K562 (cell line): Measurements from ENCODE around the gene TAF1D. TPM values are rescaled to one million over a fixed set of nuclear protein-coding genes. Genes with fewer than 3 reads are reported as not detected.
A peak's percentile ranks its signal among the peaks of the same experiment; 100 is the strongest.

Source experiments
- ATAC-seq: fragments of 200-7000 bp; cut with Tn5 transposase; 3 replicates; pipeline ENCODE4 v1.9.1; 2020; ENCODE audit warnings: moderate library complexity
- BruUV-seq: library from RNA; stranded (reverse); fragments of 400-500 nt; replicated peaks from 2 replicates; lab custom pipeline; 2021; lab: Mats Ljungman, UMichigan
- CTCF ChIA-PET: fragments of 300-600 bp; formaldehyde crosslinking; extraction: SDS; loops from one replicate; lab custom pipeline; 2021; ENCODE audit warnings: low intra/inter-chr PET ratio; lab: Yijun Ruan, JAX
- POLR2A ChIA-PET: fragments of 300-600, 350-650 bp; sonication (Branson Sonifier 250); formaldehyde crosslinking; extraction: SDS; loops from one replicate; lab custom pipeline; 2021; ENCODE audit warnings: antibody characterized with exemption, inconsistent platforms; lab: Yijun Ruan, JAX
- DNase-seq, 4 experiments: peaks; one replicate each; pipeline versions ENCODE4 v3.0.0 to v3.0.0-alpha.2; 2011 to 2018; ENCODE audit warnings: low spot score in 3 of 4, mixed read lengths in 3 of 4; ENCODE audit errors: extremely low read depth in 1 of 4
- FAIRE-seq: peaks from 2 replicates; lab custom pipeline; 2011; peaks lifted over from hg19 to GRCh38; lab: Jason Lieb, UNC
- H2AFZ ChIP-seq: 2 replicates; pipeline ENCODE4 v1.6.0; 2011; ENCODE audit warnings: low read depth, low read length, control low read depth, inconsistent platforms
- H3K27ac ChIP-seq: fragments of 200-600 bp; 3 replicates; pipeline ENCODE4 v1.8.0; 2011; ENCODE audit warnings: low read depth, mild to moderate bottlenecking, control low read depth, inconsistent platforms, low read length, moderate library complexity, mixed read lengths; ENCODE audit errors: extremely low read depth
- H3K27me3 ChIP-seq, 2 experiments: fragments of 300-600 bp in 1 of 2; 2 replicates in 1 of 2; 3 replicates in 1 of 2; pipeline versions ENCODE4 v1.6.0 to v1.8.0; 2011; ENCODE audit warnings: inconsistent platforms in 2 of 2, low read length in 2 of 2, mild to moderate bottlenecking in 1 of 2, mixed read lengths in 1 of 2, moderate library complexity in 1 of 2; ENCODE audit not compliant: control insufficient read depth in 2 of 2, insufficient read depth in 2 of 2
- H3K36me3 ChIP-seq: fragments of 300-600 bp; 3 replicates; pipeline ENCODE4 v1.8.0; 2011; ENCODE audit warnings: mild to moderate bottlenecking, low read length, inconsistent platforms; ENCODE audit not compliant: control insufficient read depth, insufficient read depth
- H3K4me1 ChIP-seq, 2 experiments: fragments of 200-600 bp in 1 of 2; replicated peaks in 1 of 2; 2 replicates in 1 of 2; 3 replicates in 1 of 2; pipeline versions ENCODE4 v1.5.1 to v1.8.0; 2011; ENCODE audit warnings: inconsistent platforms in 2 of 2, low read length in 2 of 2, mild to moderate bottlenecking in 1 of 2, mixed read lengths in 1 of 2, moderate library complexity in 1 of 2; ENCODE audit not compliant: control insufficient read depth in 2 of 2, insufficient read depth in 2 of 2
- H3K4me2 ChIP-seq: 2 replicates; pipeline ENCODE4 v1.6.1; 2011; ENCODE audit warnings: low read length, control low read depth, inconsistent platforms, mixed read lengths; ENCODE audit not compliant: insufficient read depth
- H3K4me3 ChIP-seq: fragments of 200-600 bp; sonication (generic), shearing (Covaris generic); 2 replicates; pipeline ENCODE4 v1.5.1; 2016; ENCODE audit warnings: control low read depth, inconsistent platforms
- H3K79me2 ChIP-seq: fragments of 200-600 bp; 3 replicates; pipeline ENCODE4 v1.8.0; 2011; ENCODE audit warnings: low read length, inconsistent platforms; ENCODE audit not compliant: control insufficient read depth, insufficient read depth
- H3K9ac ChIP-seq, 2 experiments: 2 replicates each; pipeline versions ENCODE4 v1.6.0 to v1.6.1; 2011; ENCODE audit warnings: low read depth in 2 of 2, low read length in 2 of 2, control low read depth in 1 of 2, inconsistent platforms in 1 of 2, mild to moderate bottlenecking in 1 of 2, mixed read lengths in 1 of 2; ENCODE audit not compliant: insufficient read depth in 1 of 2
- H3K9me1 ChIP-seq: one replicate; pipeline ENCODE4 v1.6.0; 2011; ENCODE audit warnings: inconsistent platforms, mild to moderate bottlenecking, low read length, moderate library complexity; ENCODE audit not compliant: control insufficient read depth, insufficient read depth
- H3K9me3 ChIP-seq: replicated peaks from 2 replicates; pipeline ENCODE4 v1.5.1; 2011; ENCODE audit warnings: low read depth, low read length, inconsistent platforms; ENCODE audit not compliant: control insufficient read depth, insufficient read depth
- H4K20me1 ChIP-seq: replicated peaks from 2 replicates; pipeline ENCODE4 v1.6.1; 2011; ENCODE audit warnings: low read length, inconsistent platforms, mixed read lengths; ENCODE audit not compliant: control insufficient read depth, insufficient read depth
- PYGO2 ChIP-seq: fragments of 450-650 bp; IDR thresholded peaks from 2 replicates; pipeline ENCODE4 v1.6.1; 2016; ENCODE audit warnings: mild to moderate bottlenecking, missing genetic modification characterization, moderate library complexity, missing compliant biosample characterization
- RBM25 ChIP-seq: fragments of 200-400 bp; formaldehyde crosslinking; IDR thresholded peaks from 2 replicates; pipeline ENCODE4 v1.6.1; 2018; ENCODE audit warnings: low read length, low read depth, moderate library complexity; ENCODE audit not compliant: severe bottlenecking
- SFPQ ChIP-seq: fragments of 200-400 bp; formaldehyde crosslinking; IDR thresholded peaks from 2 replicates; pipeline ENCODE4 v1.6.1; 2017; ENCODE audit warnings: mild to moderate bottlenecking, low read depth, low read length, moderate library complexity
- ZHX1 ChIP-seq: fragments of 150-350 bp; conservative IDR thresholded peaks from 2 replicates; pipeline ENCODE4 v1.6.1; 2014; ENCODE audit warnings: low read length
- ZNF121 ChIP-seq: sonication (generic); formaldehyde crosslinking; conservative IDR thresholded peaks from 2 replicates; pipeline ENCODE4 v1.8.0; 2022; ENCODE audit warnings: missing genetic modification reagents
- WGBS: fragments of 100-300 bp; shearing (Covaris generic); methylation state at CpG from one replicate; pipeline ENCODE4 v1.1.6; 2016; ENCODE audit warnings: low coverage, mixed read lengths; ENCODE audit not compliant: insufficient coverage; ENCODE audit errors: missing lambda C conversion rate; 5-methylcytosine and 5-hydroxymethylcytosine counted together
- in situ Hi-C: fragments of 300-500 bp; cut with MboI; formaldehyde crosslinking; loops from 4 replicates; pipeline ENCODE4 v1.15.0; 2018; ENCODE audit warnings: inconsistent platforms, mixed read lengths
- intact Hi-C: fragments of 100-400 bp; cut with micrococcal nuclease; formaldehyde crosslinking; loops from 2 replicates; pipeline ENCODE4 v1.14.2; 2022
- polyA plus RNA-seq, 8 experiments: library from polyadenylated mRNA; depleted of rRNA in 4 of 8; stranded (reverse) in 5 of 8; unstranded in 3 of 8; fragments of >200 nt; fragmentation: Nextera tagmentation in 2 of 8; fragmentation: Illumina TruSeq in 1 of 8; extraction: Ambion mirVana in 2 of 8; extraction: Trizol in 1 of 8; gene quantifications; 2 replicates each; pipeline versions ENCODE4 v1.2.1 to v1.2.3, GENCODE V29; 2011 to 2014; ENCODE audit warnings: inconsistent platforms in 1 of 8, missing spikeins in 1 of 8
- total RNA-seq, 7 experiments: library from RNA; depleted of rRNA in 6 of 7; stranded (reverse); fragments of >200 nt in 6 of 7; fragmentation: Illumina TruSeq in 2 of 7; extraction: Trizol in 2 of 7; gene quantifications; 2 replicates each; pipeline versions ENCODE4 v1.2.1 to v1.2.3, GENCODE V29; 2011 to 2021; ENCODE audit warnings: low replicate concordance in 1 of 7

TAF1D gene
- total and polyA plus RNA-seq, 9 of the 15 experiments (the other 6 are each of a cell fraction or from before 2014, with no cell fraction given) = 122 to 347 (median 250) TPM

- intact Hi-C loops (no loop called here), in situ Hi-C loops (no loop called here)
- H3K9ac ChIP-seq = peak overlapping the region in 1 of 2 experiments; percentile 98; a peak in 2 of 4 replicates
- H3K36me3 ChIP-seq = peaks cover 25% of the 10 kb centered on the region; the same call in 1 of the 3 replicates
- no peaks in the 10 kb centered on the region for H3K9me1 ChIP-seq
- peak overlapping the region; percentile 99 for H3K4me2 ChIP-seq
- CTCF ChIA-PET = no interaction called here
- TF ChIP-seq PYGO2 (tag) (no peak), ZNF121 (CRISPR knock-in tag) (peak; percentile 85), RBM25 (peak; percentile 40), SFPQ (no peak), ZHX1 (no peak)
- peaks cover 4 to 12% of the 10 kb centered on the region in 2 experiments for H3K4me1 ChIP-seq
- peak overlapping the region; percentile 97 for H2AFZ ChIP-seq
- peaks cover 51% of the 10 kb centered on the region for H3K79me2 ChIP-seq
- no peak overlapping the region for H3K27ac ChIP-seq
- H4K20me1 ChIP-seq = peaks cover 10% of the 10 kb centered on the region
- ATAC-seq = no peak
- no peaks in the 10 kb centered on the region for H3K9me3 ChIP-seq
- 25% methylated on average over 7 of the region's 7 CpGs for WGBS
- BruUV-seq = no TSS peak
- POLR2A ChIA-PET = interaction anchor here (0.7 to 2.2 kb wide), 8 partner anchors 10 to 237 kb away, joined by 3 to 32 read pairs (median 6); partner anchors contain the start of genes C11orf54 and TAF1D
- DNase-seq = no peak
- H3K27me3 ChIP-seq = no peaks in the 10 kb centered on the region
- FAIRE-seq = no peak
- peak overlapping the region; percentile 98 for H3K4me3 ChIP-seq
These were observed 42.1 kb upstream of the TAF1D start for GRCh38 chr11:93783362-93783761.
